ENCODE measurements around the gene CA12.

DNA sequence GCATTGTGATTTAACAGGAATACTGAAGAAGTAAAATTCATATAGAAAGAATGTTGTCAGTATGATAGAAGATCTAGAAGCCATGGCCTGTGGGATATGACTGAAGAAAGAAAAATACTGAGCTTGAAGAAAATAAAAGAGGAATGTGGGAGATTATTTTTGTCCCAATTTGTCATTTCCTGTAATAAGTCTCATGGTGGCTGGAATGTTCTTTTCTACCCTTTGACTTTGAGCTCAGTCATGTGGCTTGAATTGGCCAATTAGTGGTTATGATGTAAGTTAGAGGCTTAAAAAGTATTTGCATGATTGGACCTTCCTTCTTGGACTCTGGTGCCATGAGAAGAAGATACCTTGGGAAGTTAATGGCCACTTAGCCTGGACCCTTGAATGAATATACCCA is 90.1 kb downstream of the CA12 start:
- TF ChIP-seq, protein P1, sequence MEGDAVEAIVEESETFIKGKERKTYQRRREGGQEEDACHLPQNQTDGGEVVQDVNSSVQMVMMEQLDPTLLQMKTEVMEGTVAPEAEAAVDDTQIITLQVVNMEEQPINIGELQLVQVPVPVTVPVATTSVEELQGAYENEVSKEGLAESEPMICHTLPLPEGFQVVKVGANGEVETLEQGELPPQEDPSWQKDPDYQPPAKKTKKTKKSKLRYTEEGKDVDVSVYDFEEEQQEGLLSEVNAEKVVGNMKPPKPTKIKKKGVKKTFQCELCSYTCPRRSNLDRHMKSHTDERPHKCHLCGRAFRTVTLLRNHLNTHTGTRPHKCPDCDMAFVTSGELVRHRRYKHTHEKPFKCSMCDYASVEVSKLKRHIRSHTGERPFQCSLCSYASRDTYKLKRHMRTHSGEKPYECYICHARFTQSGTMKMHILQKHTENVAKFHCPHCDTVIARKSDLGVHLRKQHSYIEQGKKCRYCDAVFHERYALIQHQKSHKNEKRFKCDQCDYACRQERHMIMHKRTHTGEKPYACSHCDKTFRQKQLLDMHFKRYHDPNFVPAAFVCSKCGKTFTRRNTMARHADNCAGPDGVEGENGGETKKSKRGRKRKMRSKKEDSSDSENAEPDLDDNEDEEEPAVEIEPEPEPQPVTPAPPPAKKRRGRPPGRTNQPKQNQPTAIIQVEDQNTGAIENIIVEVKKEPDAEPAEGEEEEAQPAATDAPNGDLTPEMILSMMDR (IDR thresholded peaks at IDR 0.05), result no peak
- no peak for TF ChIP-seq POLR2A (IDR thresholded peaks at IDR 0.05)
- no peak for TF ChIP-seq POLR2AphosphoS5 (IDR thresholded peaks at IDR 0.05; ENCODE audit: insufficient read depth in 1 of 2, low read depth in 1 of 2)

Data from vagina (tissue), 2 donors.